Suppressor macrophage treated with lipopolysaccharide for 4 hours (primary cell): ENCODE results near the gene KCNQ1.
A peak's percentile ranks its signal among the peaks of the same experiment; 100 is the strongest.

ENCODE experiments used
- DNase-seq: peaks from one replicate; pipeline ENCODE4 v3.0.0-alpha.2; 2020

The KCNQ1 gene

GRCh38 chr11:2559527-2560311 is 114.9 kb downstream of the KCNQ1 start:
- DNase-seq, result no peak

GRCh38 chr11:2561696-2562581 is 117.1 kb downstream of the KCNQ1 start:
- no peak for DNase-seq

DNA sequence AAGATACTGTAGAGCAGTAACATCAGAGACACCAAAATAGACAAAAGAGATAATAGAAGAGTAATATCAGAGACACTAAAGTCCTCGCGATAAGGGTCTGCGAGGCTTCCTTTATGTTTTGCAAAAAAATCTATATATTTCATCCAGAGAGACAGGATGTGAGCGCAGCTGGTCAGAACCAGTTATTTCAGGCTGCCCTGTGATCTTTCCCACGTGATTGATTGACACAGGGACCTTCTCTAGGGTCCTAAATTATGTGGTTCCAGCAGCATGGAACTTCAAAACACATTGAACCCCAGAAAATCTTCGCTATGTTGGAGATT is 118.0 kb downstream of the KCNQ1 start:
- no peak for DNase-seq

- DNase-seq, result no peak
Measured at GRCh38 chr11:2563213-2564007, 118.6 kb downstream of the KCNQ1 start.

- no peak for DNase-seq
Measured at GRCh38 chr11:2564008-2564530, 119.3 kb downstream of the KCNQ1 start.

- peak; percentile 28 for DNase-seq
Measured at GRCh38 chr11:2564588-2565425, 120.0 kb downstream of the KCNQ1 start.

DNA sequence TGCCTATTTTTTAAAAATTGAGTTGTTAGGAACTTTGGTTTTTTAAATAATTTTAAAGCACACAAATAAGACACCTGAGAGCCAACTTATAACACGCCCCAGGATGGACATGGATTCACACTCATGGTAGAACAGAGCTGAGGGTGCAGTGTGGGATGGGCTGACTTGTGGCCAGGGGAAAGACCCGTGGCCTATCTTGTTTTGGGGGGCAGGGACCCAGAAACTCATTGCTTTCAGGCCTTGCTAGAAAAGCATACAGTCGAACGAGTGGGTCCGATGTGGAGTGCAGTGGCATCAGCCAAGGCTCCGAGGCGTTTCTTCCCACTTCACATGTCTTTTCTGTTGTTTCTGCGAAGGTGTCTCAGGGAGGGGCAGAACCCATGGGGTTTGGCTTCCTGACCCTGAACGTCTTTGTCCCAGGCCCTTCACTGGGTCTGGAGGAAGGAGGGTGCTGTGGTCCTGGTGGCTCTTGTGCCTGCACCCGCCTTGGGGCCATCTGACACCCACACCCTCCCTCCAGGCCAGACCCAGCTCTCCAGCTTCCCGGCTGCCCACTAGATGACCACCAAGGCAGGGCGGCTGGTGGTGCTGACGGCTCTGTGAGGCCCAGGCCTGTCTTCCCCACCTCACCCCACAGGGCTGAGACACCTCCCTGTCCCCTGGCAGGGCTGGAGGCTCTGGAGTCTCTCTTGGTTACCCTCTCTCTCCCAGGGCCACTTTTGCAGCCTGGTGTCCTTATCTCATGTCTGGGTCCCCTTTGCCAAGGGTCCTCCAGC is 120.8 kb downstream of the KCNQ1 start:
- no peak for DNase-seq

DNA sequence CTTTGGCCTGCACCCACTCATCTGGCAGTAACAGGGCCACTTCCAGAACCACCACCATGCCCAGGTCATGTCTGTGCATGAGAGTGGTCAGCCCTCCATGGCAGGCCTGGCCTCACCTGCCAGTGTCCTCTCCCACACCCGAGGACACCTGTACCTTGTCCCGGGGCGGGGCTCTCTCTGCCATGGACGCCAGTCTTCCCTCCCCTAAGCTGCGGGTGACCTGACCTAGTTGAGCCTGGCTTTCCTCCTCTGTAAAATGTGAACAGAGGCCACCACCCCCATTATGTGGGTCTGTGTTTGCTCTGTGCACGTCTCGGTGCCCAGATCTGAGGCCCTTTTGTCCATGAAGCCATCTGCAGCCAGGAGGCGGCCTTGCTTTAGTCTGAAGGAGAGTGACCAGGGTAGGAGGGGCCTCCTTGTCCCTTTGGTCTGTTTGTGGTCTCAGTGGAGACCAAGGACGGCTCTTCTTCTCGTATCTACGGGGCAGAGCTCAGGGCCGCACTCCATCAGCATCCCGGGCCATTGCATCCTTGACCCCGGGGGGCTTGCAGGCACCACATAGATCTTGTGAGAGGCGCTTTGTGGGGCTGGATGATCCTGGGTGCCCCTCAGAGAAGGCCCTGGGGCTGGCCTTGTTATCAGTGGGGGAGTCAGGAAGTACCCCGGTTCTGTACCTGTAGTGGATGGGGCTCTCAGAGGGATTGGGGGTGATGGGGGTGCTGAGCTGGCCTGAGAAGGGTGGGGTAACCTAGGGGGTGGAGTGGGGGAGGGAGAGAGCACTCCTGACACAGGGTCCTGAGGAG is 121.6 kb downstream of the KCNQ1 start:
- DNase-seq, result no peak

DNA sequence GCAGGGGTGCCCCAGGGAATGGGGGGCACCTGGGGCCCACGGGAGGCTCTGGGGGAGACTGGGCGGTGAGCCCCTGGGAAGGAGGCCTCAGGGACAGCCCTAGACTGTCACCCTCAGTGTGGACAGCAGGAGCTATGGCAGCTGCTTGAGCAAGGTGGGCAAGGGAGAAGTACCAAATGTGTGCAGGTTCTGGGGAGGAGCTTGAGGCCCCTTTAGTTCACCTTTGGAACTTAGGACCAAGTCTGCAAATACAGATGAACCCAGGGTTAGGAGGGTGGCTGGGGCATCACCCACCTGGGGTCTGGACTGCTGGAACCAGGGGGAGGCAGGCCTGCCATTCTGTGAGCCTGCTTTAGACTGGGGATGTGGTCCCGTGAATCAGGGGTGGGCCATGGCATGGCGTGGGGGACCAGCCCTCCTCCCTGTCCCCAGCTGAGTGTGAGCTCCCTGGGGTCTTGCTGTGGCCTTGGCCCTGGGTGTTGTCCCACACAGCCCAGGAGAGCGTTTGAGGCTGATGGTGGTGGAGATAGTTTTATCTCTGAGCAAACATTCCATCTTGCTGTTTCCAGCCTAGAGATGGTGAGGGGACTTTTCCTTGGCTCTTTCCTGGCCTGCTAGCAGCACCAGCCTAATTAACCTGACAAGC is 122.3 kb downstream of the KCNQ1 start:
- DNase-seq, result no peak

DNA sequence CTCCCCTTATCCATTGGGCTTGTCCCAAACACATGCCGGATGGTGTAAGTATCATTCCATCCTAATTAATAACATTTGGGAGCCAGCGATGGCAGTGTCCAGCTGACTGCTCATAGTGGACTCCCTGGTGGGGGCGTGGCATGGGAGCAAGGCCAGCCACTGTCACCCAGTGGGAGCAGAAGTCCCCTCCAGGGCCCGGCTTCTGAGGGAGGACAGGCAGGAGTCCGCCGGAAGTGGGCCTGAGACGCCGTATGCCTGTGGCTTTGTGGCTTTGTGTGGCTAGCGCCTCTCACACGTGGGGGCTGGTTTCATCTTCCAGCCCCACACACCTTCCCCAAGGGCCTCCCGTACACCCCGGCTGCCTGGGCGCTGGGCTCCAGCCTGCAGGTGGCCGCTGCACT is 124.5 kb downstream of the KCNQ1 start:
- DNase-seq, result no peak

DNA sequence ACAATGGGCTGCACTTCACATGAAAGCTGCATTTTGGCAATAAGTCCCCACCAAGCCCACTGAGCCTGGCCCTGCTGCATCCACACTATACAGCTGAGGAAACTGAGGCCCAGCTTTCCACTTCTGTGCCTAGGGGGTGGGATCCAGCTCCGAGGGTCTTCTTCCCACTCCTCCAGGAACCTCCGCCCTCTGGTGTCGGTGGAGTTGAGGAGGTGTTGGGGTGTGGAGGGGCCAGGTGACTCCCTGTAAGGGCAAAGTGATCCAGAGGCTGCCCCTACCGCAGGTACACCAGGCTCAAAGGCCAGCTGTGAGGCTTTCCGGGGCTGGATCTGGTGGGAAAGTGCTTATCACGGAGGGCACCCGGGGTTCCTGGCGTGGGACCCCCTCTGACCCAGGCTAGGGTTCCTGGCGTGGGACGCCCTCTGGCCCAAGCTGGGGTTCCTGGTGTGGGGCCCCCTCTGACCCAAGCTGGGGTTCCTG is 125.0 kb downstream of the KCNQ1 start:
- DNase-seq, result no peak

DNA sequence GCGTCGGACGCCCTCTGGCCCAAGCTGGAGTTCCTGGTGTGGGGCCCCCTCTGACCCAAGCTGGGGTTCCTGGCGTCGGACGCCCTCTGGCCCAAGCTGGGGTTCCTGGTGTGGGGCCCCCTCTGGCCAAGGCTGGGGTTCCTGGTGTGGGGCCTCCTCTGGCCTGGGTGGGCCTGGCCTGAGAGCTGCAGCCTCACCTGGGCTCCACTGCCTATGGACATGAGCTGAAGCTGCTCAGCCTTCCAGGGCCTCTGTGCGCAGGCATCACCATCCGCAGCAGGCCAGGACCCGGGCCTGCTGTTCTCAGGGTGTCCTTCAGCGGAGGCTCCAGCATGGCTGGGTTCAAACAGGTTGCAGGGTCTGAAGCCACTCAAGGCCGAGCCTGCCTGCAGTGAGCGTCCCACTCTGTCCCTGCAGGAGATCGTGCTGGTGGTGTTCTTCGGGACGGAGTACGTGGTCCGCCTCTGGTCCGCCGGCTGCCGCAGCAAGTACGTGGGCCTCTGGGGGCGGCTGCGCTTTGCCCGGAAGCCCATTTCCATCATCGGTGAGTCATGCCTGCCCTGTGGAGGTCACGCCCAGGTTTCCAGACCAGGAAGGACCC is 125.5 kb downstream of the KCNQ1 start:
- no peak for DNase-seq

DNA sequence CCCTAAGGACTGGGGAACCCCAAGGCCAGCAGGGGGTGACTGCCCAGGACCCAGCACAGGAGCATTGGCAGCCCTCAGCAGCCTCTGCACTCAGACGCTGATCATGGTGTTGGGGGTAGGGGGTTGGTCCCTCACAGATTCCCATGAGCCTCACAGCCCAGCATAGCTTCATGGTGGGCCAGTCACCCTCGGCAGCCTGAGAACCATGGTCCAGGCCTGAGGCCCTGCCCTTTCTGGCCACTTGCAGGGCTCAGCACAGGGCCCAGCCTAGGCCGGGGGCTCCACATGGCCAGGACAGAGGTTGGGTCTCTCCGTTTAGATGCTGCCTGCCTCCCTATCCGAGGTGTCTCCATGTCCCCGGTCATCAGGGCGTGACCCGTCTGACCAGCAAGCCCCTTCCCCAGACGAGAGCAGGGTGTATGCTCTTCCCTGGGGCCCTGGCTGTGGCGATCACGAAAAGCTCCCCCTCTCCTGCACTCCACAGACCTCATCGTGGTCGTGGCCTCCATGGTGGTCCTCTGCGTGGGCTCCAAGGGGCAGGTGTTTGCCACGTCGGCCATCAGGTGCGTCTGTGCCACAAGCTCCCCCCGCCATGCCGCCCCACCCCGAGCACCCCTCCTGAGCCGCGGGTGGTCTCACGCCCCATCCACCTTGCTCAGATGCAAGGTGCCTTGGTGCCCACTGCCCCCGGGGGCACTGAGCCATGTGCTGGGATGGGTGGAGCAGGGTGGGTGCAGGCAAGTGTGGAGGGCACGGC is 126.2 kb downstream of the KCNQ1 start:
- no peak for DNase-seq

- no peak for DNase-seq
Measured at GRCh38 chr11:2571598-2572281, 126.9 kb downstream of the KCNQ1 start.

DNA sequence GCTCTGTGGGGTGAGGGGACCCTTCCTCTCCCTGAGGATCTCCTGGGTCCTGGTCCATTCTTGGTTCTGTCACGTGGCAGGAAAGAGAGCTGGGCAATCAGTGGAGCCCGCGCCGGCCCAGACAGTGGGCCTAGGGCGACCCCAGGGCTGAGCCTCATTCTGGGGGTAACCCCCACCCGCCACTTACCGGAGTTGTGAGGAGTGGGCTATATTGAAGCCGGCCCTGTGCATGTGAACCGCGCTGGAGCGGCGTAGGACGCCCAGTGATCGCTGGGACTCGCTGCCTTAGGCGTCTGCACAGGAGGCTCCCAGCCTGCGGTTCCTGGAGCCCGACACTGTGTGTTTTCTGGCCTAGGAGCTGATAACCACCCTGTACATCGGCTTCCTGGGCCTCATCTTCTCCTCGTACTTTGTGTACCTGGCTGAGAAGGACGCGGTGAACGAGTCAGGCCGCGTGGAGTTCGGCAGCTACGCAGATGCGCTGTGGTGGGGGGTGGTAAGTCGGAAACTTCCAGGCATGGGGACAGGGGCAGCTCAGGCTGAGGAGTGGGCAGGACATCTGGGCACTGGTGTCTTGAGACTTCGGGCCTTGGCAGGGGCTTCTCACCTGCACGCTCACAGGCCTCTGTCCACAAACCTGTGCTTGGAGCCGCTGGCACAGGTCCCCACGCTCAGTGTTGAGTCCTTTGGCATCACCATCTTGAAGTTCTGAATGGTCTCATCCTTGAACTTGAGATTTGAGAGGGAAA is 127.9 kb downstream of the KCNQ1 start:
- DNase-seq, result no peak

DNA sequence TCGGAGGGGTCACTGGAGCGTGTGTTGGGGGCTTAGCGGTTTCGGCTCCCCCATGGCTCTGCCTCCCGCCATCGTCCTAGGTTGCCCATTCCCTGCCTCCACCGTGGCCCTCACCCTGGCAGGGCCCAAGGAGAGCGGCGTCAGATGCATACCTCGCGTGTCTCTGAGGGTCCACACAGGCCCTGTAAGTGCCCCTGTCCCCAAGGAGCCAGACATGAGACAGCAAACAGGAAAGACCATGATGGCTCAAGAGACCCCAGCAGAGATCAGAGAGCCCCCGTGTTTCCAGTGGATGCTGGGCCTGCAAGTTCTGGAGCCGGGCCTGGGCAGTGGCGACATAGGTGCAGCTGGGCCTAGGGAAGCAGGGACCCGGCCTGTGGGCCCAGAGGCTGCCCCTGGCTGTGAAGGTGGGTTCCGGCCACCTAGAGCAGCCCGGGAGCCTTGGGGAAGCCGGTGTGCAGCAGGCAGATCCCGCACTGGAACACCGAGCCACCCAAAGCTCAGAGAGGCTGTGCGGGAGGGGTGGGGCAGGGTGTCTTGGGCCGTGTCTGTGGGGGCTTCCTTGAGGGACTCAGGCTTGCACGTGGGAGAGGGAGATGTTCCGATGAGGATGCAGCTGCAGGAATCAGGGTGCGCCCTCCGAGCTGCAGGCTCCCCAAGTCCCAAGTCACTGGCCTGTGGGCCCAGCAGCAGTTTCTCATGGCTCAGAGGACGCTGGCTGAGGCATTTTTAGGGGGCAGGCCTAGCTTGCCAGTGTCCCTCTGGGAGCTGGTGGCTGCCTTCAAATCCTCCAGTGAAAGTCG is 128.6 kb downstream of the KCNQ1 start:
- no peak for DNase-seq
